Measurements from ENCODE around the gene EFEMP1. TPM values are rescaled to one million over a fixed set of nuclear protein-coding genes. Genes with fewer than 3 reads are reported as not detected.

EFEMP1 gene
- total RNA-seq, 1 donor from 2014 or later = 139 TPM

DNA sequence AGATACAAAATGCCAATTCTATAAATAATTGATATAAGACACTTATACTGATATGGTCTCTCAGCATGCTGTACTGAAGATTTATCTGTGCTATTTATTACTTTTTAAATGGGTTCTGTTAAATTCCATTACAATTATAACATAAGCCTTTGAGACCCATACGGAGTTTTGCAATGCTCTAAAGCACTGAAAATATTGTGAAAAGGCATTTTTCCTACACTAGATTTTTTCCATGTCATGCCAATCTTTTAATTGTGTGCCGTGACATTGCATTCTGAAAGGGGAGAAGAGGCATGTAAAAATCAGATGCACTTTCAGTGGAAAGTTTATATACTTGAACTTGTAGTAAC, 46.5 kb downstream of the EFEMP1 start:
- intact Hi-C loops (cut with DNase I) = no loop called here
- DNase-seq (ENCODE audit: low spot score) = no peak
- peak; percentile 39 for ATAC-seq

DNA sequence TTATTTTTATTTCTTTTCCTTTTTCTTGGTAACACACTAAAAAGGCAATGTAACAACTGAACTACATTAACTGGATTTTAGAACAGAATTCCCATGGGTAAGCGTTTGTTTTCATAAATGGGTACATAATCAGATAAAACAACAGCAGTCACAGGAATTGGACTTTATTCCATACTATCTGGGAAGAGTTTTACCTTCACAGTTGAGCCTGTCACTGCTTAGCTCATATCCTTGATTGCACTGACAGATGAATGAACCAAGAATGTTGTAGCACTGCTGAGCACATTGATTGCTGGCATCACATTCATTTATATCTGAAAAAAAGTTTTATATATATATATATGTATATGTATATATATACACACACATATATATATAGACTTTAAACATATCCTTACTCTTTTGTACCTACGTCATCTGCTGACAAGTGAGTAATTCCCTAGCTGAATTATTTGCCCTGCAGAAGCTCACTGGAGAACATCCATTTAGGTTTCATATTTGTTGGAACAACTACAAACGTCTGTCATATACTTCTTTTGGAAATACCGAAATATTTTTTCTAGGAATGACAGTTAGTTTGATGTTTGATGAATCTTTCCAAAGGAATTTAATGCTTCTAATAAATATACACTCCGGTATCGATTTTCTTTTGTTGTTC, 47.0 kb downstream of the EFEMP1 start:
- no peak for DNase-seq (ENCODE audit: low spot score)
- intact Hi-C loops (cut with DNase I) = no loop called here
- no peak for ATAC-seq

DNA sequence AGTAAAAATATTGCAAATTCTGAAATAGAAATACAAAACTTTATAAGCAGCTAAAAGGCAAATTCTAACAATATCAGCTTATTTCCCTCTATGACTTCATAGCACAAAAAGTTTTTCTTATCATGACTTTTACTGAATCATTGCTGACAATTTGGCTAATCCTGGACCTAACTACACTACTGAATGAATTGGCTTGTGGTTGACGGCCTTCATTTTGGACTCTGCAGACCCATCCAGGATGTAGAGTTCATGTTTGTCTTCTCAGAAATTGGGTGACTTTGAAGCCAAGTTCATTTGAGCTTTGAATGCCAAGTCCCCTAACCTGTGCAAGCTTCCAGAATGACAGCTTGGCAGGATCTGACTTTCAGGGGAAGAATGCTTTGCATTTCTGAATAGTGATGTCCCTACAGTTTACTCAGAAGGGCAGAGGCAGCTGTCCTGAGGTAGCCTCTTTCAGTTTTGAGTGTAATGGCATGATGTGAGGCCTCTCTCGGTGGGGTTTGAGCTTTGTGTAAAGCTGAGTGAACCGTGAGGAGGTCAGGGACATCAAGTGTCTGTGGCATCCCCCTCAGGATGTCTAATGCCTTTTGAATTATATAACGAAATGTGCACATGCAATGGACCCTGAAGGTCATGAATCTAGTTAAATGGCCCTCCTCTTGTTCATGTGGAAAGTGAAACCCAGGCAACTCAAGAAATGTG, 48.0 kb downstream of the EFEMP1 start:
- intact Hi-C loops (cut with DNase I) = no loop called here
- no peak for ATAC-seq

DNA sequence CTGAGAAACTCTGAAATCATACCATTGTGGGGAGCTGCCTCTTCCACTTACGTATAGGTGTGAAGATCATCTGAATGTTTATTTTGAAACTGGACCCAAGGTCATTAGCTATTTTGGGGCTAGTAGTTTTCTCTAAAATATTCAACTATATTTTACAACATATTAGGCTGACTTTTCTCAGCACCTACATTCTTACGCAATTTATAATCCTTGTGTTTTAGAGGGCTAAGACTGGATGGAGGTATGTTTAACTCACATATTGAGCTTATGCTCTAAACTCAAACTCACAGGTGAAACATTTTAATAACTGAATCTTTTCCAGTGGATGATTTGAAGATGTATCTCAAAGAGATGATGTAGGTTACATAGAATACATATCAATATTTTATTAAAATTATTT, 49.2 kb downstream of the EFEMP1 start:
- no peak for DNase-seq (ENCODE audit: low spot score)
- no peak for ATAC-seq
- intact Hi-C loops (cut with DNase I) = no loop called here

More for the DNA sequence above, 48.0 kb downstream of the EFEMP1 start:
- DNase-seq (ENCODE audit: low spot score) = no peak

DNA sequence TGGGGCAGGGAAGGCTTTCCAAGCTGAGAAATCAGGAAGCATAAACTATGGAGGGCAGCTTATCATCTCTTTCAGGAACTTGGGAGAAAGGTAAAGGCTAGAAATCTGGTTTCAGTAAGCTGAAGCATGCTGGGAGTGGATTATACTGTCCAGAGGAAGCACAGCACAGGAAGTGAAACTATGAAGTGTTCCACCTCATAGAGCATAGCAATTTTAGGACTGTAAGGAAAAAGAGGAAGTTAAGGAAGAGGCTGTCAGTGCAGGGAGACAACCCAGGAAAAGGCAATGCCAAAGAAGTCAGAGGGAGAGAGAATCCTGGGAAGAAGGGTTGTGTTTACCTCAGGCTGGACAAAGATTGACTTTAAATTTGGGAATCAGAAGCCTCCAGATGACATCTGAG, 51.9 kb downstream of the EFEMP1 start:
- no peak for DNase-seq (ENCODE audit: low spot score)
- peak; percentile 55 for ATAC-seq
- intact Hi-C loops (cut with DNase I) = no loop called here

DNA sequence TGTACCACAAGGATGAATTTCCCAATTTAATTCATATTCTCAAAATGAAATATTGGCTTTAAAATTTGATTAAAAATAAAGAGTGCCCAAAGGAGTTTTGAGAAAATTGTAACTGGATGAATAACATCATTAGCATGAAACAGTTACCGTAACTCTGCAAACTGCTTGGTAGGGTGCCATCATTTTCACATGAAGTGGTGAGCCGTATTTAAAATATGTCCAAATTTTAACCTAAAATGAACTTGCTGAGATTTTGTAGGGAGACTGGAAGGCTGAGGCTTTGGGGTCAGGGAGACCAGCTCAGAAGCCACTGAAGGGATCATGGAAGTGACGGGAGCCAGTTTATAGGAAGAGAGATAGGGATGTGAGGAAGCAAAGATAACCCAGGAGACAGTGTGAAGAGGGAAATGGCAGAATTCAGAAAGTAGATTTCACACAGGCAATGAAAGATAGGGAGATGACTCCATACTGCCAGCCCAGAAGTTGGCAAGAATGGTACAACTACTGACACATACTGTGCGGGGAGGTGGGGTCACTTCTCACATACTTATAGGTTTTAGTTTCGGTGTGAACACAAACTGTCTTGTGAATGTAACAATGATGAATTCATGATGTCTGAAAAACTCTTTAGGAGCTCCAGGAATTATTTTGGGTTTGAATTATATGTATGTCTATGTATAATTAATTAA, 53.8 kb downstream of the EFEMP1 start:
- no peak for DNase-seq (ENCODE audit: low spot score)
- ATAC-seq = peak; percentile 64
- intact Hi-C loops (cut with DNase I) = no loop called here

- intact Hi-C loops (cut with DNase I) = no loop called here
- no peak for DNase-seq (ENCODE audit: low spot score)
- no peak for ATAC-seq
These were observed 58.3 kb downstream of the EFEMP1 start for GRCh38 chr2:55865096-55865835.

DNA sequence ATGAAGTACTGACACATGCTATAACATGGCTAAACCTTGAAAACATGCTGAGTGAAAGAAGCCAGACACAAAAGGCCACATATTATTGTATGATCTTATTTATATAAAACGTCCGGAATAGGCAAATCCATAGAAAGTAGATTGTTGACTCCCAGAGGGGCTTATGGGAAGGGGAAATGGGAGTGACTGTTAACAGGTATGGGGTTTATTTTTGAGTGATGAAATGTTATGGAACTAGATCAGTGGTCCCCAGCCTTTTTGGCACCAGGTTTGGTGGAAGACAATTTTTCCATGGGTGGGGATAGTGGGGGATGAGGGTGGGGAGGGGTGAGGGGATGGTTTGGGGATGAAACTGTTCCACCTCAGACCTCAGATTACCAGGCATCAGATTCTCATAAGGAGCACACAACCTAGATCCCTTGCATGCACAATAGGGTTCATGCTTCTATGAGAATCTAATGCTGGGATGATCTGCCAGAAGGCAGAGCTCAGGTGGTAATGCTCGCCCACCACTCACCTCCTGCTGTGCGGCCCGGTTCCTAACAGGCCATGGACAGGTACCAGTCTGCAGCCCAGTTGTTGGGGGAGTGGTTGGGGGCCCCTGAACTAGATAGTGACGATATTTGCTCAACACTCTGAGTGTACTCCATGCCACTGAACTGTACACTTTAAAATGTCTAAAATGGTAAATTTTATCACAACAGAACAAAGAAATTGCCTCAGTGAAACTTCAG, 59.1 kb downstream of the EFEMP1 start:
- intact Hi-C loops (cut with DNase I) = no loop called here
- DNase-seq (ENCODE audit: low spot score) = no peak
- no peak for ATAC-seq

DNA sequence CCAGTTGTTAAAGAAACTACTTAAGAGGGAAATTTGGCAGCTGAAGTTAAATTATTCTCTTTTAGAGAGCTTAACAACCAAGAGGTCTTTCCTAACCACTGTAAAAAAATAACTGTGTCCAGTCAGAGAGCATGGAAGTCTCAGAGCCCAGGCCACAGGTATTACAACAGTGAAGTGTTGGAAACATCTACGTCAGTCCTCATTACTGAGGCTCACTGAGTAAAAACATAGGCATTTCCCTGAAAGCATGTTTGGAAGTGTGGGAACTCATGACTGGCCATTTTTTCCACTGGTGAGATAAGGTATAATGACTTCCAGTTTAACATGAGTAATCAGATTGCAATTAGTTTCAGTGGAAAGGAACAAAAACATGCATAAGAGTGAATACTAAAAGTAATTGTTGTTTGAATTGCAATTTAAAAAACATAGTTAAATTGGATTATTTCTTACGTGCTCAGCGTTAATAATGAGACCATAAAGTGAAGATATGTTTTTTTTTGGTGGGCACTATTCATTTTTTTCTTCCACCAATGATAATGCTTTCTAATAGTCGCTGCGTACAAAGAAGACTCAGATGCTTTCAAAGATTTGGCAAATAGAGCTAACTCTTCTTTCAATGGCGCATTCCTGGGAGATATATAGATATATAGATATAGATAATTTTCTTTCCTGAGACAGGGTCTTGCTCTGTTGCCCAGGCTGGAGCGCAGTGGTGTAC, 60.8 kb downstream of the EFEMP1 start:
- intact Hi-C loops (cut with DNase I) = no loop called here
- DNase-seq (ENCODE audit: low spot score) (no peak), ATAC-seq (peak; percentile 94)

DNA sequence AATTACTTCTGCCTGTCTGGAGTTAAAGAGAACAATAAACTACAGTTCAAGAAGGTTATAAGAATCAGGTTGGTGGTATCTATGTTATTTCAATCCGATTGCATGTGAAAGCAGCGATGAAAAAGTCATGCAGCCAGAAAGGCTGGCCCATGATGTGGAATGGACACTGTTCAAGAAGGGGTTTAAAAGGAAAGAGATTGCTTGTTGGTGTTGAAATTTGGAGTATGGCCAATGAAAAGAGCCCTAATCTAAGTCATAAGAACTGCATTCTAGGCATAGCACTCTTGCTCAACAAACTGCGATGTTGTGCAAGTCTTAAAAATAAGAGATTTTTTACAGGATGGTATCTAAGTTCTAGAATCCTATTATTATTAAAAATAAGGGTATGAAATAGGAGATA, 61.3 kb downstream of the EFEMP1 start:
- peak; percentile 94 for ATAC-seq
- peak; percentile 60 for DNase-seq (ENCODE audit: low spot score)
- intact Hi-C loops (cut with DNase I) = no loop called here

DNA sequence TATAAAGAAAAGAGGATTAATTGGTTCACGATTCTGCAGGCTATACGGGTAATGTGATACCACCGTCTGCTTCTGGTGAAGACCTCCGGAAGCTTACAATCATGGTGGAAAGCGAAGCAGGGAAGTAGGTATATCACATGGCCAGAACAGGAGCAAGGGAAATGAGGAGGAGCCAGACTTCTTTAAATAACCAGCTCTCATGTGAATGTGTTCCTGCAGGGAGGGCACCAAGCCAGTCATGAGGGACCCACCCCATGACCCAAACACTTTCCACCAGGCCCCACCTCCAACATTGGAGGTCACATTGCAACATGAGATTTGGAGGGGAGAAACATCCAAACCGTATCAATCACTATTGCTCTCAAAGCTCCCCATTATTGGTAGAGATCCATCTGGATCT, 61.8 kb downstream of the EFEMP1 start:
- intact Hi-C loops (cut with DNase I) = no loop called here
- ATAC-seq = peak; percentile 70
- peak; percentile 63 for DNase-seq (ENCODE audit: low spot score)

DNA sequence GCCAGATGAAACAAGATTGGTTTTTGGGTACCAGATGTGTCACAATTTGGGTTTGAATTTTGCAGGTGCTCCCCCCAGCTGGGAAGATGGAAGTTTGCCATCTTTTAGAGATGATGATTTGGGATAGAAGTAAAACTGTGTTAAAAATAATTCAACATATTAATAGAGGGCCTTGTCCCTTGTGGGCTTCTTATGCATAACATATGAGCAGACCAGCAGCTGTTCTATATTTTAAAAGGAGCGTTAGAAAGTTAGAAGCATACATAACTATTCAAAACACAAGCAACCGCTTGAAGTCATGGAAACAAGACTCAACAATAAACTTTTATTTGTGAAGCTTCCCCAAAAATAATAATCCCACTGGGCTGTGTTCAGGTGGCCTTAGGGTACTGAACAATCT, 62.8 kb downstream of the EFEMP1 start:
- intact Hi-C loops (cut with DNase I) = no loop called here
- DNase-seq (ENCODE audit: low spot score) (no peak), ATAC-seq (no peak)

GRCh38 chr2:55859875-55860274, 63.7 kb downstream of the EFEMP1 start:
- no peak for ATAC-seq
- intact Hi-C loops (cut with DNase I) = no loop called here
- no peak for DNase-seq (ENCODE audit: low spot score)

DNA sequence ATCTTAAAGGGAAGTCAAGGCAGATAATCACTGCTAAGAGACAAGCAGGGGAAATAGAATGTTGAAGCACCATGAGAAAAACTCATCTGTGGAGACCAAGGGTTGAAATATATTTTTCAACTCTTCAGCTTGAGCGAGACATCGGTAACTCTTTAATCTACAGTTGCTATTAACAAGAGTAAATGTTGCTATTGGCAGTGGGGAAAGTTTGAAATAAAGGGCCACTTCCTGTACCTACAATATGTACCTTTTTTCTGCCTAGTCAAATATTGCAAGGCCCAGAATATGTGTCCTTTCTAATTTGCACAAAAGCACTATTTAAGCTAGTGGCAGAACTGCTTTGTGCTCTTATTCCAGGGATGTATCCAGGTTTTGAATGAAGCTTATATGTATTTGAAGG, 65.8 kb downstream of the EFEMP1 start:
- ATAC-seq (no peak), DNase-seq (ENCODE audit: low spot score) (no peak)
- intact Hi-C loops (cut with DNase I) = no loop called here

GRCh38 chr2:55856936-55857335, 66.6 kb downstream of the EFEMP1 start:
- intact Hi-C loops (cut with DNase I) = no loop called here
- ATAC-seq = no peak
- DNase-seq (ENCODE audit: low spot score) = no peak

DNA sequence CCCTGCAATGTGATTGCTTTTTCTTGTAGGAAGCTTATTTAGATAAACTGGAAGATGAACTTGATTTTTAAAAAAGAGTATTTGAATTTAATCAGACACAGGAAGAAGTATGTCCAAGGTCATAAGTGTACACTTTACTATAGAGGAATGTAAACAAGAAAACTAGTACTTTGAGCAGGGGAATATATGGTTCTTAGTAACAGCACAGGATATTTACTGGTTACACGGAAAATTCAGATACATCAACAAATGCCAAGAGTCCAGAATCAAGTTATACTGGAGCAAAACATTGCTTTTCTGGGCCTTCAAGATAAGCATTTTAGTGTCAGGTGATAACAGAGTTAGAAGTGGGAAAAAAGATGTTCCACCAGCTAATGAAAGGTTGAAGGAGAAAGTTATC, 75.5 kb downstream of the EFEMP1 start:
- DNase-seq (ENCODE audit: low spot score) (no peak), ATAC-seq (no peak)
- intact Hi-C loops (cut with DNase I) = no loop called here

GRCh38 chr2:55846426-55846825, 77.2 kb downstream of the EFEMP1 start:
- no peak for DNase-seq (ENCODE audit: low spot score)
- ATAC-seq = no peak
- intact Hi-C loops (cut with DNase I) = no loop called here

DNA sequence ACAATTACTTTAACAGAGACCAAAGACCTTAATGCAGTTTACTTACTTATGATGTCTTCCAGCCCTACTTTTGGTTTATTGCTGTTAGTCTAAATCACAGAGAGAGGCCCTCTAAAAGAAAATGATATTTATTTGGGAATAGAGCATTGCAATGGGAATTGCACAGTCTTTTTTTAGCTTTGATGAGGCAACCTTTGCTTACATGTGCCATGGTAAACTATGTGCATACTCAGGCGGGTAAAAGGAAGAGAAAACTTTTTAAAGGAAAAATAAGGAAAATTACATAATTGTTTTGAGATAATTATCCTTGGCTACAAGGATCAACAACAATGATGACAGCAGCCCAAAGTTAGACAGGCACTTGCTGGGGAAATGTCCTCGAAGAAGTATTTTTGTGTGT, 78.6 kb downstream of the EFEMP1 start:
- ATAC-seq (peak; percentile 58), DNase-seq (ENCODE audit: low spot score) (no peak)
- intact Hi-C loops (cut with DNase I) = no loop called here

- ATAC-seq (no peak), DNase-seq (ENCODE audit: low spot score) (no peak)
- intact Hi-C loops (cut with DNase I) = no loop called here
These were observed 79.6 kb downstream of the EFEMP1 start for GRCh38 chr2:55843994-55844345.

Data from sciatic nerve (tissue), 2 donors.